Neural cell (in vitro differentiated cells): ENCODE results near the gene ART1.

Source experiments
- CTCF ChIP-seq: fragments of 450-650 bp; IDR thresholded peaks from 2 replicates; pipeline ENCODE4 v1.5.1; 2014; ENCODE audit warnings: antibody characterized with exemption, mild to moderate bottlenecking, moderate library complexity; ENCODE audit not compliant: poor library complexity, severe bottlenecking
- POLR2AphosphoS5 ChIP-seq: IDR thresholded peaks from 2 replicates; pipeline ENCODE4 v1.6.1; 2012
- SMC3 ChIP-seq: fragments of 450-650 bp; conservative IDR thresholded peaks from 2 replicates; pipeline ENCODE4 v1.6.1; 2014; ENCODE audit warnings: antibody characterized with exemption, mild to moderate bottlenecking, moderate library complexity; ENCODE audit not compliant: poor library complexity

- no peak for TF ChIP-seq CTCF
- no peak for TF ChIP-seq SMC3
- TF ChIP-seq POLR2AphosphoS5: no peak
Measured at GRCh38 chr11:3641191-3641590, 3.7 kb upstream of the ART1 start.
